NCI-H345 treated with DMSO at 0.1 percent for 48 hours (cell line): Measurements from ENCODE around the gene SPSB2.

Source experiments
- DNase-seq: peaks from one replicate; lab custom pipeline; 2025; ENCODE audit not compliant: unreplicated experiment; lab: John Stamatoyannopoulos, UW

The SPSB2 gene

GRCh38 chr12:6821591-6822425, 51.3 kb downstream of the SPSB2 start, which contains the start of gene GPR162:
Gene GPR162, plus strand, starts transcription at chr12:6821821. Its CDS starts 2,078 bp downstream, at chr12:6823899.
- peak; percentile 24 for DNase-seq
